ENCODE data around the gene PGC.
"Not testable (repeated sequence)": the region's sequence is repeated elsewhere in the genome, so short reads cannot be mapped to it uniquely, and the experiment has no call there.

PGC gene

GRCh38 chr6:41774841-41775240 is 27.6 kb upstream of the PGC start:
- no peak for DNase-seq

GRCh38 chr6:41771058-41771983 is 24.1 kb upstream of the PGC start:
- no peak for DNase-seq

GRCh38 chr6:41770381-41771057 is 23.3 kb upstream of the PGC start:
- no peak for DNase-seq

GRCh38 chr6:41769376-41769775 is 22.2 kb upstream of the PGC start:
- no peak for DNase-seq

GRCh38 chr6:41768545-41769308 is 21.5 kb upstream of the PGC start:
- DNase-seq, result no peak

- DNase-seq, result no peak
Observed at GRCh38 chr6:41767112-41767833, 20.1 kb upstream of the PGC start.

- DNase-seq, result not testable (repeated sequence)
Observed at GRCh38 chr6:41766043-41766664, 19.0 kb upstream of the PGC start.

GRCh38 chr6:41763470-41763869 is 16.3 kb upstream of the PGC start:
- DNase-seq, result no peak

- no peak for DNase-seq
Observed at GRCh38 chr6:41759905-41760579, 12.8 kb upstream of the PGC start.

- no peak for DNase-seq
Observed at GRCh38 chr6:41759106-41759904, 12.1 kb upstream of the PGC start.

- DNase-seq, result no peak
Observed at GRCh38 chr6:41758641-41759035, 11.4 kb upstream of the PGC start.

- DNase-seq, result no peak
Observed at GRCh38 chr6:41757931-41758640, 10.9 kb upstream of the PGC start.

GRCh38 chr6:41757271-41757670 is 10.1 kb upstream of the PGC start:
- DNase-seq, result peak; percentile 4

GRCh38 chr6:41756354-41756753 is 9.2 kb upstream of the PGC start:
- no peak for DNase-seq

- DNase-seq, result no peak
Observed at GRCh38 chr6:41755895-41756294, 8.7 kb upstream of the PGC start.

GRCh38 chr6:41750374-41750773 is 3.2 kb upstream of the PGC start:
- DNase-seq, result no peak

GRCh38 chr6:41748542-41748941 is 1.3 kb upstream of the PGC start:
- DNase-seq, result no peak

GRCh38 chr6:41748102-41748477 is 893 bp upstream of the PGC start:
- DNase-seq, result no peak

- no peak for DNase-seq
Observed at GRCh38 chr6:41746107-41746506, 1.1 kb downstream of the PGC start.

GRCh38 chr6:41744236-41744787 is 2.9 kb downstream of the PGC start:
- DNase-seq, result no peak
